Panc1 (cell line): Measurements from ENCODE around the gene SLC7A5. TPM values are rescaled to one million over a fixed set of nuclear protein-coding genes. Genes with fewer than 3 reads are reported as not detected.
A peak's percentile ranks its signal among the peaks of the same experiment; 100 is the strongest.
"Not testable (repeated sequence)": the region's sequence is repeated elsewhere in the genome, so short reads cannot be mapped to it uniquely, and the experiment has no call there.

Source experiments
- ATAC-seq: fragments of 200-7000 bp; cut with Tn5 transposase; 2 replicates; pipeline ENCODE4 v1.9.1; 2020; ENCODE audit warnings: mild to moderate bottlenecking, moderate library complexity
- BruUV-seq: library from RNA; stranded (reverse); fragments of 400-500 nt; replicated peaks from 2 replicates; lab custom pipeline; 2021; lab: Mats Ljungman, UMichigan
- CTCF ChIA-PET: fragments of 300-600 bp; sonication (Branson Sonifier 250); formaldehyde crosslinking; loops from one replicate; lab custom pipeline; 2022; ENCODE audit warnings: antibody characterized with exemption; lab: Charles Lee
- POLR2A ChIA-PET: fragments of 300-600 bp; sonication (Branson Sonifier 250); formaldehyde crosslinking; loops from one replicate; lab custom pipeline; 2022; ENCODE audit warnings: antibody characterized with exemption; lab: Charles Lee
- DNase-seq: peaks from one replicate; pipeline ENCODE4 v3.0.0-alpha.2; 2010; ENCODE audit warnings: low read depth, low spot score
- H3K27ac ChIP-seq: 2 replicates; pipeline ENCODE4 v1.5.1; 2011; ENCODE audit warnings: mild to moderate bottlenecking, low read length, inconsistent platforms
- H3K27me3 ChIP-seq: fragments of 200-500 bp; sonication (Bioruptor generic); 2 replicates; pipeline ENCODE4 v1.6.0; 2014; ENCODE audit warnings: low read length, inconsistent platforms; ENCODE audit not compliant: control insufficient read depth, insufficient read depth
- H3K36me3 ChIP-seq: fragments of 200-500 bp; sonication (Bioruptor generic); 2 replicates; pipeline ENCODE4 v1.5.1; 2014; ENCODE audit warnings: inconsistent platforms, mild to moderate bottlenecking, low read length, moderate library complexity; ENCODE audit not compliant: control insufficient read depth, insufficient read depth
- H3K4me1 ChIP-seq: 2 replicates; pipeline ENCODE4 v1.5.1; 2011; ENCODE audit warnings: inconsistent platforms, mild to moderate bottlenecking, low read length, moderate library complexity; ENCODE audit not compliant: control insufficient read depth, insufficient read depth
- H3K4me3 ChIP-seq, 2 experiments: 2 replicates each; pipeline ENCODE4 v1.5.1; 2011 to 2012; ENCODE audit warnings: low read depth in 2 of 2, low read length in 2 of 2, mild to moderate bottlenecking in 2 of 2, inconsistent platforms in 1 of 2, moderate library complexity in 1 of 2
- H3K9me3 ChIP-seq: fragments of 200-500 bp; sonication (Bioruptor generic); 2 replicates; pipeline ENCODE4 v1.5.1; 2014; ENCODE audit warnings: low read depth, mild to moderate bottlenecking, inconsistent platforms, low read length, moderate library complexity; ENCODE audit not compliant: control insufficient read depth, insufficient read depth
- POLR2AphosphoS5 ChIP-seq: IDR thresholded peaks from 2 replicates; pipeline ENCODE4 v1.6.1; 2012; ENCODE audit warnings: mild to moderate bottlenecking, low read depth, low read length, moderate library complexity
- TCF7L2 ChIP-seq: IDR thresholded peaks from 2 replicates; pipeline ENCODE4 v1.6.1; 2011; ENCODE audit warnings: mild to moderate bottlenecking, low read depth, low read length, inconsistent platforms
- in situ Hi-C: cut with HindIII; loops from 2 replicates; pipeline ENCODE4 v1.10.0; 2016; ENCODE audit warnings: low sequenced_read_pairs, low pct_unique_long_range_greater_than_20kb
- intact Hi-C: fragments of 100-400 bp; cut with micrococcal nuclease; formaldehyde crosslinking; loops from one replicate; pipeline ENCODE4 v1.10.0; 2022; ENCODE audit not compliant: unreplicated experiment
- total RNA-seq: library from RNA; stranded (reverse); gene quantifications from one replicate; pipeline ENCODE4 v1.2.1, GENCODE V29; 2021; ENCODE audit not compliant: unreplicated experiment

SLC7A5 gene
- total RNA-seq, 1 experiment from 2014 or later: 231 TPM

DNA sequence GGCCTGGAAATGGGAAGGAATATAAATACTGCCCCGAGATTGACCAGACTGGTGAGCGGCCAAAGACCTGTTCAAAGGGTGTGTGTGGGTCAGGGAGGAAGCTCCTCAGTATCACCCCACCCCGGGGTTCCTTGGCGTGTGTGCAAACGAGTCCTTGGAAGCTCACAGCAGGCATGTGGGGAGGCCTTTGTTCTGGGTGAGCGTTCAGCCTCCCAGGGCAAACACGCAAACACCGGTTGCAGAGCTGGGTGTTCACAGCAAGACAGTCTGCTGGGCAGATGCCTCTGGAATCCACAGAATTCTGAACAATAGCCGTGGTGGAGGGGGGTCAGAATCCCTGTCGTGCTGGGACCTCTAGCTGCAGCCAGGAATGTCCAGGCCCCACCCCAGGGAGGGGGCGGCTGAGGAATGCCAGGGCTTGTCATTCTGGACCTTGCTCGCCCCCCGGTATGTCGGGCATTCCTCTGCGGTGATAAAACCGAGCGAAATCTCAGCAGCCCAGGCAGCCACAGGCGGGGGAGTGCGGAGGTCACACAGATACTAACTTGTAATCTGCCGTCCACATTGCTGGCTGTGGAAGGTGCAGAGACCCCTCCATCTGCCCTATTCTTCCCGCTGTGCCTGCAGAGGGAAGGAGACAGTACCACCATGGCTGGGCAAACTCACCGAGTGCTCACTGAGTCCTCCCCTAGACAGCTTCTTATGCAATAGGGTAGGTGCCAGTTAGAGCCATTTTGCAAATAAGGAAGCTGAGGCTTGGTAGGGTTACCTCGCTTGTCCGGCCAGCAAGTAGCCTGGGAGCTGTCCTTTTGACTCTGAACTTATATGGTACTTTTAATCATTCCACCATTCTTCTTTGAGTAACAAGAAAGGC lies 1.3 kb upstream of the SLC7A5 start:
- POLR2A ChIA-PET, BruUV-seq, H3K9me3 ChIP-seq, H3K4me1 ChIP-seq, H3K36me3 ChIP-seq, H3K4me3 ChIP-seq, H3K27me3 ChIP-seq, DNase-seq, in situ Hi-C loops: not testable (repeated sequence)
- CTCF ChIA-PET: interaction anchor here (0.6 to 2.8 kb wide), 5 partner anchors 21 to 98 kb away, joined by 3 to 49 read pairs (median 10); no protein-coding TSS in a partner anchor
- peak; percentile 49 for ATAC-seq
- intact Hi-C loops: loop anchor here (1.0 kb wide), 1 partner anchor 92 kb away; no protein-coding TSS in a partner anchor
- TF ChIP-seq TCF7L2: peak; percentile 90
- peak overlapping the region; percentile 96 for H3K27ac ChIP-seq

DNA sequence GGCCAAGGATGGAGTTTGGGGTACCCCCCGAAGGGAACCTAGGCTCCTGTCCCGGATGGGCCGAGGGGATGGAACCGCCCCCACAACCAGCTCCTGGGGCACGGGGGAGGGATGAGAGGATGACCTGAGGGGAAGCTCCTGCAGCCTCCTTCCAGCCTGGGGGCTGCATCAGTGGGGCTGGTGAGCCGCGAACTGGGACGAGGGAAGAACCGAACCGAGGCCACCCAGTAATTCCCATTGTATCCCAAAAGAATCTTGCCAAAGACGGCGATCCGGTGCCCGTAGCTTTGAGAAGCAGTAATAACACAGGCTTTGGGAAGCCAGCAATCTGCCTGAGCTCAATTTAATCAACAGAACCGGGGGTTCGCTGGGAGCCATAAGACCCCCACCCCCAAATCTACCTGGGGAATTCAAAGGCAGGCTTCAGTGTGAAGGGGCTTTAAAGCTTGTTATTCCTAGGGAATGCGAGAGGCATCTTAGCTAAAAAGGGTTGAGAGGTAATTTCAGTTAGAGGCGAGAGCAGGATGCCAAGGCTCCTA lies 641 bp upstream of the SLC7A5 start:
- ChIA-PET CTCF (interaction anchor here (2.8 kb wide), 1 partner anchor 91 kb away, joined by 49 read pairs; no protein-coding TSS in a partner anchor), POLR2A (interaction anchor here (0.6 to 1.0 kb wide), 2 partner anchors 64 to 91 kb away, joined by 3 to 4 read pairs; no protein-coding TSS in a partner anchor)
- in situ Hi-C loops, H3K9me3 ChIP-seq, BruUV-seq, DNase-seq, H3K27me3 ChIP-seq, intact Hi-C loops, H3K36me3 ChIP-seq: not testable (repeated sequence)
- H3K4me1 ChIP-seq: peaks cover 12% of the 10 kb centered on the region
- peak; percentile 19 for ATAC-seq
- 0 out of 4 replicates have a peak overlapping the region, but pooled peaks of 1 of the 2 experiments have one; percentile 9 for H3K4me3 ChIP-seq
- peak overlapping the region; percentile 96 for H3K27ac ChIP-seq

DNA sequence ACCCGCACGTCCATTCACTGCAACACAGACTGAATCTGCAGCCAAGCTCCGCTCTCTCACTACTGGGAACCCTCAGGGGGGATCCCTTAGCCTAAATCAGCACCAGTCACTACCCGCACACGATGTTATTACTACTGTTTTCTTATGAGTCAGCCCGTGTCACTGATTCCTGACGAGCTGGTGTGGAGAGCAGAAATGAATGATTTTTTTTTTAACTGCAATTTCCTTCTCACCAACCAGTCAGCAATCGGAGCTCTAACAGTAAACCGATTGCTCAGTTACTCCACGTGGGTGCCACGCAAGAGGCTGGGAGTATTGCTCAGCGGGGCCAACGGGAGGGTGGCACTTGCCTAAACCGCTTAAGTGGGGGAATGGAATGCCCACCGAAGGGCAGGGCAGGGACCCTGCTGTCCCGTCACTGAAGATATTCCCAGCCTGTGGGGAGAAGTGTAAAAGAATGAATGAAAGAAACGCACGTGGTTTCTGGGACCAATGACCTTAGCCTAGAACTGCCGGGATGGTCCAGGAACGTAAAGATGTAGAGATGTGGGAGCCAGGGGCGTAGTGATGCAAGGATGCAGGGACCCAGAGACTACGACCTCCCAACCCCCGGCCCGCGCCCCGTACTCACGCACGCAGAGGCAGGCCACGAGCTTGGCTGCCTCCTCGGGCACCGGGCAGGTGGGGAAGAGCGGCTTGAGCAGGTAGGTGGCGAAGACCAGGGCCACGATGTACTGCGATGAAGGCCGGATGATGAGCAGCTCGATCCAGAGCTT lies 865 bp downstream of the SLC7A5 start:
- peaks cover 16% of the 10 kb centered on the region for H3K4me1 ChIP-seq
- H3K27me3 ChIP-seq, ATAC-seq, in situ Hi-C loops, H3K36me3 ChIP-seq, H3K9me3 ChIP-seq, DNase-seq, intact Hi-C loops: not testable (repeated sequence)
- 0 out of 2 replicates have a peak, but pooled peaks have one; percentile 26 for TF ChIP-seq POLR2AphosphoS5
- peak overlapping the region; percentile 68 to 81 for H3K4me3 ChIP-seq
- H3K27ac ChIP-seq: peak overlapping the region; percentile 84
- BruUV-seq: TSS peak; percentile 89
- ChIA-PET CTCF (interaction anchor here (0.9 to 1.0 kb wide), 2 partner anchors 18 to 90 kb away, joined by 3 to 16 read pairs; no protein-coding TSS in a partner anchor), POLR2A (interaction anchor here (0.7 to 1.0 kb wide), 2 partner anchors 15 to 90 kb away, joined by 3 to 4 read pairs; no protein-coding TSS in a partner anchor)

GRCh38 chr16:87865902-87866555 lies 3.3 kb downstream of the SLC7A5 start:
- in situ Hi-C loops: not testable (repeated sequence)
- Histone ChIP-seq H3K4me1 (peaks cover 16% of the 10 kb centered on the region), H3K4me3 (peak overlapping the region; percentile 68 to 81)

More at GRCh38 chr16:87865902-87866555, 3.3 kb downstream of the SLC7A5 start:
- peak overlapping the region; percentile 65; the same call in 1 of the 2 replicates for H3K27ac ChIP-seq
- ATAC-seq, POLR2A ChIA-PET, H3K27me3 ChIP-seq, BruUV-seq, H3K9me3 ChIP-seq, intact Hi-C loops, H3K36me3 ChIP-seq, DNase-seq: not testable (repeated sequence)
- CTCF ChIA-PET: interaction anchor here (0.9 to 1.4 kb wide), 2 partner anchors 16 to 87 kb away, joined by 3 to 4 read pairs; no protein-coding TSS in a partner anchor
